GM04503 (cell line): ENCODE measurements around the gene CYP3A4.
"Not testable (repeated sequence)": the region's sequence is repeated elsewhere in the genome, so short reads cannot be mapped to it uniquely, and the experiment has no call there.

Experiments
- DNase-seq: peaks from one replicate; pipeline ENCODE4 v3.0.0-alpha.2; 2012; ENCODE audit warnings: low read depth

Gene CYP3A4

GRCh38 chr7:99784007-99784406 is at the start of gene CYP3A4:
TSS of gene CYP3A4 (minus strand) at chr7:99784184. CDS start at chr7:99784081, 103 bp downstream.
- no peak for DNase-seq

- DNase-seq, result no peak
Measured at GRCh38 chr7:99833289-99833877, 49.4 kb upstream of the CYP3A4 start.

GRCh38 chr7:99831595-99831994 is 47.6 kb upstream of the CYP3A4 start:
- DNase-seq, result no peak

GRCh38 chr7:99829524-99830160 is 45.7 kb upstream of the CYP3A4 start:
- no peak for DNase-seq

- DNase-seq, result no peak
Measured at GRCh38 chr7:99828811-99829210, 44.8 kb upstream of the CYP3A4 start.

GRCh38 chr7:99827040-99827778 is 43.2 kb upstream of the CYP3A4 start:
- DNase-seq, result no peak

- no peak for DNase-seq
Measured at GRCh38 chr7:99825873-99826272, 41.9 kb upstream of the CYP3A4 start.

GRCh38 chr7:99825452-99825851 is 41.5 kb upstream of the CYP3A4 start:
- DNase-seq, result no peak

- DNase-seq, result no peak
Measured at GRCh38 chr7:99824091-99824490, 40.1 kb upstream of the CYP3A4 start.

- DNase-seq, result no peak
Measured at GRCh38 chr7:99822731-99823718, 39.0 kb upstream of the CYP3A4 start.

GRCh38 chr7:99820408-99821027 is 36.5 kb upstream of the CYP3A4 start:
- no peak for DNase-seq

GRCh38 chr7:99808766-99809165 is 24.8 kb upstream of the CYP3A4 start:
- no peak for DNase-seq

GRCh38 chr7:99806839-99807478 is 23.0 kb upstream of the CYP3A4 start:
- DNase-seq, result no peak

- DNase-seq, result no peak
Measured at GRCh38 chr7:99805641-99806040, 21.7 kb upstream of the CYP3A4 start.

GRCh38 chr7:99803118-99803517 is 19.1 kb upstream of the CYP3A4 start:
- DNase-seq, result not testable (repeated sequence)

- DNase-seq, result not testable (repeated sequence)
Measured at GRCh38 chr7:99801407-99801806, 17.4 kb upstream of the CYP3A4 start.

GRCh38 chr7:99798972-99799371 is 15.0 kb upstream of the CYP3A4 start:
- no peak for DNase-seq

- DNase-seq, result not testable (repeated sequence)
Measured at GRCh38 chr7:99795864-99796263, 11.9 kb upstream of the CYP3A4 start.

- no peak for DNase-seq
Measured at GRCh38 chr7:99794585-99795502, 10.9 kb upstream of the CYP3A4 start.

- DNase-seq, result no peak
Measured at GRCh38 chr7:99793443-99793842, 9.5 kb upstream of the CYP3A4 start.
